DMS53 treated with DMSO at 0.1 percent for 48 hours (cell line): ENCODE data around the gene MGAT4A.
"Not testable (repeated sequence)": the region's sequence is repeated elsewhere in the genome, so short reads cannot be mapped to it uniquely, and the experiment has no call there.

ENCODE experiments used
- DNase-seq: peaks from one replicate; lab custom pipeline; 2025; ENCODE audit not compliant: unreplicated experiment; lab: John Stamatoyannopoulos, UW

Gene MGAT4A

GRCh38 chr2:98759827-98760625 lies 29.1 kb upstream of the MGAT4A start:
- no peak for DNase-seq

GRCh38 chr2:98759338-98759737 lies 28.4 kb upstream of the MGAT4A start:
- DNase-seq = no peak

GRCh38 chr2:98757904-98758421 lies 27.0 kb upstream of the MGAT4A start:
- DNase-seq = no peak

GRCh38 chr2:98753801-98754200 lies 22.9 kb upstream of the MGAT4A start:
- DNase-seq = no peak

- DNase-seq = not testable (repeated sequence)
Observed at GRCh38 chr2:98752711-98753110, 21.8 kb upstream of the MGAT4A start.

GRCh38 chr2:98751748-98752147 lies 20.8 kb upstream of the MGAT4A start:
- DNase-seq = no peak

- no peak for DNase-seq
Observed at GRCh38 chr2:98750593-98751282, 19.8 kb upstream of the MGAT4A start.

GRCh38 chr2:98749066-98749450 lies 18.1 kb upstream of the MGAT4A start:
- DNase-seq = no peak

- DNase-seq = no peak
Observed at GRCh38 chr2:98748292-98749065, 17.5 kb upstream of the MGAT4A start.

- no peak for DNase-seq
Observed at GRCh38 chr2:98747888-98748287, 17.0 kb upstream of the MGAT4A start.

- DNase-seq = no peak
Observed at GRCh38 chr2:98746426-98746825, 15.5 kb upstream of the MGAT4A start.

GRCh38 chr2:98744595-98744994 lies 13.7 kb upstream of the MGAT4A start:
- DNase-seq = no peak

- DNase-seq = no peak
Observed at GRCh38 chr2:98743835-98744234, 12.9 kb upstream of the MGAT4A start.

GRCh38 chr2:98739020-98739419 lies 8.1 kb upstream of the MGAT4A start:
- peak; percentile 31 for DNase-seq

- peak; percentile 22 for DNase-seq
Observed at GRCh38 chr2:98738304-98738703, 7.4 kb upstream of the MGAT4A start.

GRCh38 chr2:98737848-98738247 lies 6.9 kb upstream of the MGAT4A start:
- DNase-seq = no peak

GRCh38 chr2:98736464-98736889 lies 5.5 kb upstream of the MGAT4A start:
- peak; percentile 69 for DNase-seq

- DNase-seq = no peak
Observed at GRCh38 chr2:98734823-98735260, 3.9 kb upstream of the MGAT4A start.

- DNase-seq = no peak
Observed at GRCh38 chr2:98734162-98734561, 3.2 kb upstream of the MGAT4A start.

- DNase-seq = no peak
Observed at GRCh38 chr2:98732430-98733051, 1.6 kb upstream of the MGAT4A start.

GRCh38 chr2:98731894-98732349 lies 990 bp upstream of the MGAT4A start:
- DNase-seq = peak; percentile 36
